Panc1 (cell line): Measurements from ENCODE around the gene TMEM61. TPM values are rescaled to one million over a fixed set of nuclear protein-coding genes. Genes with fewer than 3 reads are reported as not detected.

Source experiments
- ATAC-seq: fragments of 200-7000 bp; cut with Tn5 transposase; 2 replicates; pipeline ENCODE4 v1.9.1; 2020; ENCODE audit warnings: mild to moderate bottlenecking, moderate library complexity
- BruUV-seq: library from RNA; stranded (reverse); fragments of 400-500 nt; replicated peaks from 2 replicates; lab custom pipeline; 2021; lab: Mats Ljungman, UMichigan
- CTCF ChIA-PET: fragments of 300-600 bp; sonication (Branson Sonifier 250); formaldehyde crosslinking; loops from one replicate; lab custom pipeline; 2022; ENCODE audit warnings: antibody characterized with exemption; lab: Charles Lee
- POLR2A ChIA-PET: fragments of 300-600 bp; sonication (Branson Sonifier 250); formaldehyde crosslinking; loops from one replicate; lab custom pipeline; 2022; ENCODE audit warnings: antibody characterized with exemption; lab: Charles Lee
- DNase-seq: peaks from one replicate; pipeline ENCODE4 v3.0.0-alpha.2; 2010; ENCODE audit warnings: low read depth, low spot score
- H3K27ac ChIP-seq: 2 replicates; pipeline ENCODE4 v1.5.1; 2011; ENCODE audit warnings: mild to moderate bottlenecking, low read length, inconsistent platforms
- H3K27me3 ChIP-seq: fragments of 200-500 bp; sonication (Bioruptor generic); 2 replicates; pipeline ENCODE4 v1.6.0; 2014; ENCODE audit warnings: low read length, inconsistent platforms; ENCODE audit not compliant: control insufficient read depth, insufficient read depth
- H3K36me3 ChIP-seq: fragments of 200-500 bp; sonication (Bioruptor generic); 2 replicates; pipeline ENCODE4 v1.5.1; 2014; ENCODE audit warnings: inconsistent platforms, mild to moderate bottlenecking, low read length, moderate library complexity; ENCODE audit not compliant: control insufficient read depth, insufficient read depth
- H3K4me1 ChIP-seq: 2 replicates; pipeline ENCODE4 v1.5.1; 2011; ENCODE audit warnings: inconsistent platforms, mild to moderate bottlenecking, low read length, moderate library complexity; ENCODE audit not compliant: control insufficient read depth, insufficient read depth
- H3K4me3 ChIP-seq, 2 experiments: 2 replicates each; pipeline ENCODE4 v1.5.1; 2011 to 2012; ENCODE audit warnings: low read depth in 2 of 2, low read length in 2 of 2, mild to moderate bottlenecking in 2 of 2, inconsistent platforms in 1 of 2, moderate library complexity in 1 of 2
- H3K9me3 ChIP-seq: fragments of 200-500 bp; sonication (Bioruptor generic); 2 replicates; pipeline ENCODE4 v1.5.1; 2014; ENCODE audit warnings: low read depth, mild to moderate bottlenecking, inconsistent platforms, low read length, moderate library complexity; ENCODE audit not compliant: control insufficient read depth, insufficient read depth
- POLR2AphosphoS5 ChIP-seq: IDR thresholded peaks from 2 replicates; pipeline ENCODE4 v1.6.1; 2012; ENCODE audit warnings: mild to moderate bottlenecking, low read depth, low read length, moderate library complexity
- REST ChIP-seq, 2 experiments: IDR thresholded peaks; 2 replicates each; pipeline ENCODE4 v1.6.1; 2011 to 2012; ENCODE audit warnings: low read depth in 2 of 2, control low read depth in 1 of 2, low read length in 1 of 2, mild to moderate bottlenecking in 1 of 2, moderate library complexity in 1 of 2; ENCODE audit not compliant: insufficient read depth in 1 of 2
- SIN3A ChIP-seq: IDR thresholded peaks from 2 replicates; pipeline ENCODE4 v1.6.1; 2012; ENCODE audit warnings: low read depth, mild to moderate bottlenecking, low read length, moderate library complexity, borderline replicate concordance; ENCODE audit not compliant: insufficient read depth
- TCF7L2 ChIP-seq: IDR thresholded peaks from 2 replicates; pipeline ENCODE4 v1.6.1; 2011; ENCODE audit warnings: mild to moderate bottlenecking, low read depth, low read length, inconsistent platforms
- in situ Hi-C: cut with HindIII; loops from 2 replicates; pipeline ENCODE4 v1.10.0; 2016; ENCODE audit warnings: low sequenced_read_pairs, low pct_unique_long_range_greater_than_20kb
- intact Hi-C: fragments of 100-400 bp; cut with micrococcal nuclease; formaldehyde crosslinking; loops from one replicate; pipeline ENCODE4 v1.10.0; 2022; ENCODE audit not compliant: unreplicated experiment
- total RNA-seq: library from RNA; stranded (reverse); gene quantifications from one replicate; pipeline ENCODE4 v1.2.1, GENCODE V29; 2021; ENCODE audit not compliant: unreplicated experiment
- TF ChIP-seq, protein P1 (sequence below): fragments of 450-650 bp; IDR thresholded peaks from 2 replicates; pipeline ENCODE4 v1.5.1; 2017; ENCODE audit warnings: mild to moderate bottlenecking

Gene TMEM61
- total RNA-seq, 1 experiment from 2014 or later = not detected

DNA sequence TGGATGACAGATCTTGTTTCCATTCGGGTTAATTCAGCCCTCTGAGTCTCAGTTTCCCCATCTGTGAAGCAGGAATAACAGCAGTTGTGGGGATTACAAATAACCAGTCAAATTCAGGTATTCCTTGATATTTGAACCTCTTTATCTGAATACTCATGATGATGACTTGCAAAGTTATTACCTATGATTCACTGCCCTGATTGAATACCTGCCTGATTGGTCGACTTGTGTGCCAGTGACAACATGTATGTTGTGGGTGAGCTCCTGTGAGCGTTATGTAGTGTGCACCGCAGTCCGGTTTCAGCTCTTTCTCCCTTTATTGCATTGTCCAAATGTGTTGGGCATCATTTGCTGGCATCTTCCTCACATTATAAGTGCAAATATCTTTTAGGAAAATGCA is 9.5 kb upstream of the TMEM61 start:
- no peak overlapping the region for H3K27ac ChIP-seq
- no peaks in the 10 kb centered on the region for H3K9me3 ChIP-seq
- H3K27me3 ChIP-seq = no peaks in the 10 kb centered on the region
- DNase-seq (no peak), ATAC-seq (peak; percentile 20; the same call in 1 of the 2 replicates)
- H3K4me1 ChIP-seq = peaks cover 4% of the 10 kb centered on the region; the same call in 1 of the 2 replicates
- no peak for TF ChIP-seq POLR2AphosphoS5
- no peak for TF ChIP-seq TCF7L2
- no peak for TF ChIP-seq REST (IDR thresholded peaks at IDR 0.05; ENCODE audit: insufficient read depth in 1 of 2, low read depth in 2 of 2, low read length in 1 of 2)
- no peak for TF ChIP-seq SIN3A
- TF ChIP-seq, protein P1, sequence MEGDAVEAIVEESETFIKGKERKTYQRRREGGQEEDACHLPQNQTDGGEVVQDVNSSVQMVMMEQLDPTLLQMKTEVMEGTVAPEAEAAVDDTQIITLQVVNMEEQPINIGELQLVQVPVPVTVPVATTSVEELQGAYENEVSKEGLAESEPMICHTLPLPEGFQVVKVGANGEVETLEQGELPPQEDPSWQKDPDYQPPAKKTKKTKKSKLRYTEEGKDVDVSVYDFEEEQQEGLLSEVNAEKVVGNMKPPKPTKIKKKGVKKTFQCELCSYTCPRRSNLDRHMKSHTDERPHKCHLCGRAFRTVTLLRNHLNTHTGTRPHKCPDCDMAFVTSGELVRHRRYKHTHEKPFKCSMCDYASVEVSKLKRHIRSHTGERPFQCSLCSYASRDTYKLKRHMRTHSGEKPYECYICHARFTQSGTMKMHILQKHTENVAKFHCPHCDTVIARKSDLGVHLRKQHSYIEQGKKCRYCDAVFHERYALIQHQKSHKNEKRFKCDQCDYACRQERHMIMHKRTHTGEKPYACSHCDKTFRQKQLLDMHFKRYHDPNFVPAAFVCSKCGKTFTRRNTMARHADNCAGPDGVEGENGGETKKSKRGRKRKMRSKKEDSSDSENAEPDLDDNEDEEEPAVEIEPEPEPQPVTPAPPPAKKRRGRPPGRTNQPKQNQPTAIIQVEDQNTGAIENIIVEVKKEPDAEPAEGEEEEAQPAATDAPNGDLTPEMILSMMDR = no peak
- CTCF ChIA-PET = interaction anchor here (1.1 kb wide), 1 partner anchor 26 kb away, joined by 5 read pairs; no protein-coding TSS in a partner anchor
- no TSS peak for BruUV-seq
- in situ Hi-C loops (no loop called here), intact Hi-C loops (no loop called here)
- no peak overlapping the region for H3K4me3 ChIP-seq
- POLR2A ChIA-PET = no interaction called here
- no peaks in the 10 kb centered on the region for H3K36me3 ChIP-seq

DNA sequence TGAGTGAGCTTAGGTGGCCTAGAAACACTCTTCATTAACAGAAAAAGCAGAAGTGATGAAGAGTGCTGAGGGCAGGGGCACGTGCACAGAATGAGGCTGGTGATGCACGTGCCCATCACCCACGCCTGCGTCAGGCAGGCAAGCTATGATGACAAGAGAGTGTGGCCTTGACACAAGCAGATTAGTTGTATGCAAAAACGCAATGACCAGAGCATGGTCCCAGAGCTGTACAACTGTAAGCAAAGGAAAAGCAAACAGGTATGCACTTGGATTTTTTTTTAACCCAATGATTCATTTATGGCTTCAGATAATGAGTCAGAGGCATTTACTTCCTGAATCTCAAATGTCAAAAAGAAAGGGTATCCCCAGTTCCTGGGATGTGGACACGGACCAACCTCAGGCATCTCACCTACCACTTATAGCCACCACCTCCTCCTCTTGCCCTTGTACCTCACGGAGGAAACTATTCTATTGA is 9.1 kb upstream of the TMEM61 start:
- H3K9me3 ChIP-seq = no peaks in the 10 kb centered on the region
- H3K27me3 ChIP-seq = no peaks in the 10 kb centered on the region
- in situ Hi-C loops = no loop called here
- no peaks in the 10 kb centered on the region for H3K36me3 ChIP-seq
- POLR2A ChIA-PET = no interaction called here
- intact Hi-C loops = no loop called here
- TF ChIP-seq TCF7L2 (no peak), REST (IDR thresholded peaks at IDR 0.05; ENCODE audit: insufficient read depth in 1 of 2, low read depth in 2 of 2, low read length in 1 of 2) (no peak), SIN3A (no peak)
- DNase-seq (peak; percentile 52), ATAC-seq (peak; percentile 65)
- H3K4me3 ChIP-seq = no peak overlapping the region
- no peak overlapping the region for H3K27ac ChIP-seq
- CTCF ChIA-PET = interaction anchor here (1.1 kb wide), 1 partner anchor 26 kb away, joined by 5 read pairs; no protein-coding TSS in a partner anchor
- H3K4me1 ChIP-seq = peaks cover 4% of the 10 kb centered on the region; the same call in 1 of the 2 replicates
- no TSS peak for BruUV-seq
